ENCODE data around the gene KCTD19. TPM values are rescaled to one million over a fixed set of nuclear protein-coding genes. Genes with fewer than 3 reads are reported as not detected.
A peak's percentile ranks its signal among the peaks of the same experiment; 100 is the strongest.

KCTD19 gene
- total RNA-seq, 1 donor from 2014 or later: not detected

GRCh38 chr16:67310561-67310960, 16.0 kb downstream of the KCTD19 start:
- no peak for DNase-seq (ENCODE audit: extremely low spot score in 2 of 2)
- Histone ChIP-seq H3K36me3 (no peaks in the 10 kb centered on the region), H3K27me3 (no peaks in the 10 kb centered on the region), H3K9me3 (no peaks in the 10 kb centered on the region), H3K27ac (peak overlapping the region; percentile 73), H3K4me1 (no peaks in the 10 kb centered on the region), H3K4me3 (no peak overlapping the region)
- TF ChIP-seq, protein P1, sequence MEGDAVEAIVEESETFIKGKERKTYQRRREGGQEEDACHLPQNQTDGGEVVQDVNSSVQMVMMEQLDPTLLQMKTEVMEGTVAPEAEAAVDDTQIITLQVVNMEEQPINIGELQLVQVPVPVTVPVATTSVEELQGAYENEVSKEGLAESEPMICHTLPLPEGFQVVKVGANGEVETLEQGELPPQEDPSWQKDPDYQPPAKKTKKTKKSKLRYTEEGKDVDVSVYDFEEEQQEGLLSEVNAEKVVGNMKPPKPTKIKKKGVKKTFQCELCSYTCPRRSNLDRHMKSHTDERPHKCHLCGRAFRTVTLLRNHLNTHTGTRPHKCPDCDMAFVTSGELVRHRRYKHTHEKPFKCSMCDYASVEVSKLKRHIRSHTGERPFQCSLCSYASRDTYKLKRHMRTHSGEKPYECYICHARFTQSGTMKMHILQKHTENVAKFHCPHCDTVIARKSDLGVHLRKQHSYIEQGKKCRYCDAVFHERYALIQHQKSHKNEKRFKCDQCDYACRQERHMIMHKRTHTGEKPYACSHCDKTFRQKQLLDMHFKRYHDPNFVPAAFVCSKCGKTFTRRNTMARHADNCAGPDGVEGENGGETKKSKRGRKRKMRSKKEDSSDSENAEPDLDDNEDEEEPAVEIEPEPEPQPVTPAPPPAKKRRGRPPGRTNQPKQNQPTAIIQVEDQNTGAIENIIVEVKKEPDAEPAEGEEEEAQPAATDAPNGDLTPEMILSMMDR (IDR thresholded peaks at IDR 0.05): no peak
- no peak for TF ChIP-seq POLR2A (IDR thresholded peaks at IDR 0.05)
- TF ChIP-seq POLR2AphosphoS5 (IDR thresholded peaks at IDR 0.05; ENCODE audit: insufficient read depth in 1 of 2, low read depth in 1 of 2): no peak
- intact Hi-C loops (cut with DNase I): no loop called here

DNA sequence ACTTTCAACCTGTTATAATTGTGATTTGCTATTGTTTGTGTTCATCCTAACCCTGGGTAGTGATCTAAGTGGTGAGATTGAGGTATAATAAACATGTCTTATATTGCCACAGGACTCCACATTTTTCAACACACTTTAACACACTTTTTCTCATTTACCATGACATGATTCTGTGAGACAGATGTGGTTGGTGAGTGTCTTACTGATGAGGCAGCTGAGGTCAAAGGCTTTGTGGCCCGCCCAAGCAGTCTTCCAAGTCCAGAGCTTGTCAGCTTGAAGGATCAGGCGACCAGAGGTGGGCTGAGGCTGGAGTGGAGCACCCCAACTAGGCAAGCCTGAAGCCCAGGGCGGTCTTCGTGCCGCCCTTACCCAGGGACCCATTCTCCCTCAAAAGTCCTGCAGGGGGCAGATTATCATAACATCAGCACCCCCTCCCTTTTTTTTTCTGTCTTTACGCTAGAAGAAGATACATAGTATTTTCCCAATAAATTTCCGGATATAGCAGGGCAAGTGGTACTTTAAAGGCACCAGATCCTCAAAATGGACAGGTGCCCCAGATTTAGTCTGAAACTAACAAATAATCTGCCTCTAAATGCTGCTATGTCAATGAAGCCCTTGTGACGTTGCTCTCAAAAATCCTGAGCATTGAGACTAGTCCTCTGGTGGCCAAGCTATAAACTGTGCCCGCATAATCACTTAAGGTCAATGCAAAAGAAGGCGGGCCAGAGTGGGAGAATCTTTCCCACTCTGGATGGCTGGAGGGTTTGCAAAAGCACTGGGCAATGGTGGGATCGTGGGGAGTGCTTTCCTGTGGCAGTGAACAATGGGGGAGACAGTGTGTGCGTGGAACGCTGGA, 21.1 kb downstream of the KCTD19 start:
- intact Hi-C loops (cut with DNase I): no loop called here
- Histone ChIP-seq H3K36me3 (no peaks in the 10 kb centered on the region), H3K9me3 (no peaks in the 10 kb centered on the region), H3K27ac (no peak overlapping the region), H3K27me3 (no peaks in the 10 kb centered on the region), H3K4me1 (peaks cover 15% of the 10 kb centered on the region), H3K4me3 (no peak overlapping the region)
- no peak for DNase-seq (ENCODE audit: extremely low spot score in 2 of 2)
- TF ChIP-seq POLR2A (IDR thresholded peaks at IDR 0.05) (no peak), POLR2AphosphoS5 (IDR thresholded peaks at IDR 0.05; ENCODE audit: insufficient read depth in 1 of 2, low read depth in 1 of 2) (no peak)
- TF ChIP-seq, protein P1 (IDR thresholded peaks at IDR 0.05): no peak

DNA sequence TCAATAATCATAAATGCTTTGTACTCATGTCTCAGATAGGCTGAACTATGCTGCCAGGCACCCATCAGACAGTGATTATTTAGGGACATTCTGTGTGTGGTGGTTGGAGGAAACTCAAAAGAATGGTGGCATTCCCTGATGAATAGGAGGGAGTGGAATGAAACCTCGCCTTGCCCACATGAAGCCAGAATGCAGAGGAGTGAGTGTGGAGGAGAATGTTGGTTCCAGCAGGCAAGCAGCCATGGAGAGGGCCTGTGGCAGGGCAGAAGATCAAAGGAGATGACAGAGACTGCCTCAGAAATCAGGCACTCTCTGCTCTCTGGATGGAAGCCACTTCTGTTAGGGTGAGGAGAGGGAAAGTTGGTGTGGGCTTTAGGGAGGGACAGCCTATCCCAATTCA, 22.5 kb downstream of the KCTD19 start:
- Histone ChIP-seq H3K27ac (no peak overlapping the region), H3K36me3 (no peaks in the 10 kb centered on the region), H3K9me3 (no peaks in the 10 kb centered on the region), H3K4me1 (peaks cover 15% of the 10 kb centered on the region), H3K4me3 (no peak overlapping the region), H3K27me3 (no peaks in the 10 kb centered on the region)
- no peak for TF ChIP-seq POLR2AphosphoS5 (IDR thresholded peaks at IDR 0.05; ENCODE audit: insufficient read depth in 1 of 2, low read depth in 1 of 2)
- TF ChIP-seq, protein P1 (IDR thresholded peaks at IDR 0.05): no peak
- no peak for TF ChIP-seq POLR2A (IDR thresholded peaks at IDR 0.05)
- intact Hi-C loops (cut with DNase I): no loop called here
- DNase-seq (ENCODE audit: extremely low spot score in 2 of 2): no peak

GRCh38 chr16:67302970-67303369, 23.6 kb downstream of the KCTD19 start:
- no peaks in the 10 kb centered on the region for H3K9me3 ChIP-seq
- H3K36me3 ChIP-seq: no peaks in the 10 kb centered on the region
- no peak overlapping the region for H3K4me3 ChIP-seq
- no peaks in the 10 kb centered on the region for H3K27me3 ChIP-seq
- intact Hi-C loops (cut with DNase I): no loop called here
- H3K4me1 ChIP-seq: peaks cover 15% of the 10 kb centered on the region
- TF ChIP-seq, protein P1 (IDR thresholded peaks at IDR 0.05): no peak
- no peak for TF ChIP-seq POLR2A (IDR thresholded peaks at IDR 0.05)
- TF ChIP-seq POLR2AphosphoS5 (IDR thresholded peaks at IDR 0.05; ENCODE audit: insufficient read depth in 1 of 2, low read depth in 1 of 2): no peak
- no peak for DNase-seq (ENCODE audit: extremely low spot score in 2 of 2)
- H3K27ac ChIP-seq: no peak overlapping the region

GRCh38 chr16:67302076-67302475, 24.5 kb downstream of the KCTD19 start:
- Histone ChIP-seq H3K9me3 (no peaks in the 10 kb centered on the region), H3K27ac (peak overlapping the region; percentile 73), H3K4me3 (no peak overlapping the region), H3K4me1 (peaks cover 15% of the 10 kb centered on the region), H3K27me3 (no peaks in the 10 kb centered on the region), H3K36me3 (no peaks in the 10 kb centered on the region)
- TF ChIP-seq, protein P1 (IDR thresholded peaks at IDR 0.05): no peak
- TF ChIP-seq POLR2AphosphoS5 (IDR thresholded peaks at IDR 0.05; ENCODE audit: insufficient read depth in 1 of 2, low read depth in 1 of 2) (no peak), POLR2A (IDR thresholded peaks at IDR 0.05) (no peak)
- intact Hi-C loops (cut with DNase I): no loop called here
- DNase-seq (ENCODE audit: extremely low spot score in 2 of 2): no peak

Data from vagina (tissue), 2 donors.